Caco-2 (cell line): ENCODE data around the gene ATP1A2. TPM values are rescaled to one million over a fixed set of nuclear protein-coding genes. Genes with fewer than 3 reads are reported as not detected.

Source experiments
- BruUV-seq: library from RNA; stranded (reverse); fragments of 400-500 nt; replicated peaks from 2 replicates; lab custom pipeline; 2021; lab: Mats Ljungman, UMichigan
- CTCF ChIA-PET: fragments of 300-600 bp; sonication (Branson Sonifier 250); formaldehyde crosslinking; loops from one replicate; lab custom pipeline; 2022; ENCODE audit warnings: antibody characterized with exemption; lab: Charles Lee
- POLR2A ChIA-PET: fragments of 300-600 bp; sonication (Branson Sonifier 250); formaldehyde crosslinking; loops from one replicate; lab custom pipeline; 2022; ENCODE audit warnings: antibody characterized with exemption; lab: Charles Lee
- DNase-seq, 2 experiments: peaks; one replicate each; pipeline versions ENCODE4 v3.0.0 to v3.0.0-alpha.2; 2020 to 2022
- H3K27me3 ChIP-seq: replicated peaks from 2 replicates; pipeline ENCODE4 v1.6.0; 2011; ENCODE audit warnings: low read length; ENCODE audit not compliant: control insufficient read depth, insufficient read depth
- H3K36me3 ChIP-seq: 2 replicates; pipeline ENCODE4 v1.5.1; 2011; ENCODE audit warnings: low read length; ENCODE audit not compliant: control insufficient read depth, insufficient read depth
- H3K4me1 ChIP-seq: fragments of 250-450 bp; sonication (Bioruptor Pico); 2 replicates; pipeline ENCODE4 v1.5.1; 2020; ENCODE audit warnings: mild to moderate bottlenecking
- H3K4me3 ChIP-seq: 2 replicates; pipeline ENCODE4 v1.5.1; 2011; ENCODE audit warnings: low read depth, mild to moderate bottlenecking, control low read depth, low read length
- H3K9me3 ChIP-seq: fragments of 250-450 bp; sonication (Bioruptor Pico); 2 replicates; pipeline ENCODE4 v1.5.1; 2020; ENCODE audit warnings: mild to moderate bottlenecking, moderate library complexity
- H3K27ac Mint-ChIP-seq: one replicate; pipeline ENCODE4 v1.8.0; 2022; ENCODE audit warnings: mixed read lengths; ENCODE audit not compliant: unreplicated experiment
- H3K27me3 Mint-ChIP-seq: one replicate; pipeline ENCODE4 v1.8.0; 2022; ENCODE audit warnings: mixed read lengths; ENCODE audit not compliant: insufficient read depth, unreplicated experiment
- H3K36me3 Mint-ChIP-seq: one replicate; pipeline ENCODE4 v1.8.0; 2022; ENCODE audit warnings: mild to moderate bottlenecking, mixed read lengths; ENCODE audit not compliant: insufficient read depth, unreplicated experiment
- H3K4me1 Mint-ChIP-seq: one replicate; pipeline ENCODE4 v1.8.0; 2022; ENCODE audit warnings: low read depth, mixed read lengths; ENCODE audit not compliant: unreplicated experiment
- H3K4me3 Mint-ChIP-seq: one replicate; pipeline ENCODE4 v1.8.0; 2022; ENCODE audit warnings: mild to moderate bottlenecking, moderate library complexity, mixed read lengths; ENCODE audit not compliant: unreplicated experiment
- H3K9me3 Mint-ChIP-seq: one replicate; pipeline ENCODE4 v1.8.0; 2022; ENCODE audit warnings: mixed read lengths; ENCODE audit not compliant: unreplicated experiment
- CTCF ChIP-seq, 2 experiments: fragments of 200-600 bp in 1 of 2; IDR thresholded peaks; 1 replicate in 1 of 2; 2 replicates in 1 of 2; pipeline versions ENCODE4 v1.5.1 to v1.8.0; 2011 to 2022; ENCODE audit warnings: antibody characterized with exemption in 1 of 2, control low read depth in 1 of 2, inconsistent platforms in 1 of 2, low read depth in 1 of 2, low read length in 1 of 2, mild to moderate bottlenecking in 1 of 2, moderate library complexity in 1 of 2; ENCODE audit not compliant: insufficient read depth in 1 of 2, severe bottlenecking in 1 of 2, unreplicated experiment in 1 of 2
- intact Hi-C: fragments of 100-400 bp; cut with micrococcal nuclease; formaldehyde crosslinking; loops from one replicate; pipeline ENCODE4 v1.10.0; 2022; ENCODE audit not compliant: unreplicated experiment
- total RNA-seq: library from RNA; stranded (reverse); gene quantifications from 2 replicates; pipeline ENCODE4 v1.2.3, GENCODE V29; 2022

The ATP1A2 gene
- total RNA-seq, 1 experiment from 2014 or later = 0.36 TPM

- ChIA-PET CTCF (no interaction called here), POLR2A (no interaction called here)
- H3K4me3 Mint-ChIP-seq = no peak overlapping the region
- H3K4me1 Mint-ChIP-seq = no peaks in the 10 kb centered on the region
- no peaks in the 10 kb centered on the region for H3K9me3 Mint-ChIP-seq
- DNase-seq = no peak
- no TSS peak for BruUV-seq
- no peak for TF ChIP-seq CTCF (IDR thresholded peaks at IDR 0.05; ENCODE audit: insufficient read depth in 1 of 2, low read depth in 1 of 2, low read length in 1 of 2, severe bottlenecking in 1 of 2, unreplicated experiment in 1 of 2)
- intact Hi-C loops = no loop called here
- Histone ChIP-seq H3K4me1 (no peaks in the 10 kb centered on the region), H3K27me3 (no peaks in the 10 kb centered on the region), H3K36me3 (no peaks in the 10 kb centered on the region), H3K9me3 (no peaks in the 10 kb centered on the region), H3K4me3 (no peak overlapping the region)
- H3K27ac Mint-ChIP-seq = no peak overlapping the region
- no peaks in the 10 kb centered on the region for H3K27me3 Mint-ChIP-seq
- no peaks in the 10 kb centered on the region for H3K36me3 Mint-ChIP-seq
Observed at GRCh38 chr1:160178731-160179130, 63.2 kb downstream of the ATP1A2 start.

GRCh38 chr1:160179336-160179735 is 63.8 kb downstream of the ATP1A2 start:
- no peaks in the 10 kb centered on the region for H3K27me3 Mint-ChIP-seq
- H3K27me3 ChIP-seq = no peaks in the 10 kb centered on the region
- no peaks in the 10 kb centered on the region for H3K36me3 Mint-ChIP-seq
- ChIA-PET POLR2A (no interaction called here), CTCF (no interaction called here)
- no peak overlapping the region for H3K27ac Mint-ChIP-seq
- H3K4me3 Mint-ChIP-seq = no peak overlapping the region
- H3K9me3 Mint-ChIP-seq = no peaks in the 10 kb centered on the region
- no peaks in the 10 kb centered on the region for H3K4me1 ChIP-seq
- no peaks in the 10 kb centered on the region for H3K9me3 ChIP-seq
- H3K4me3 ChIP-seq = no peak overlapping the region
- no peaks in the 10 kb centered on the region for H3K36me3 ChIP-seq
- H3K4me1 Mint-ChIP-seq = no peaks in the 10 kb centered on the region
- no TSS peak for BruUV-seq
- no peak for DNase-seq
- intact Hi-C loops = no loop called here
- no peak for TF ChIP-seq CTCF (IDR thresholded peaks at IDR 0.05; ENCODE audit: insufficient read depth in 1 of 2, low read depth in 1 of 2, low read length in 1 of 2, severe bottlenecking in 1 of 2, unreplicated experiment in 1 of 2)

GRCh38 chr1:160186246-160186645 is 70.7 kb downstream of the ATP1A2 start:
- POLR2A ChIA-PET = no interaction called here
- no peak overlapping the region for H3K27ac Mint-ChIP-seq
- no peak overlapping the region for H3K4me3 Mint-ChIP-seq

More at GRCh38 chr1:160186246-160186645, 70.7 kb downstream of the ATP1A2 start:
- H3K9me3 Mint-ChIP-seq = no peaks in the 10 kb centered on the region
- H3K4me1 Mint-ChIP-seq = no peaks in the 10 kb centered on the region
- BruUV-seq = no TSS peak
- Histone ChIP-seq H3K9me3 (no peaks in the 10 kb centered on the region), H3K4me3 (no peak overlapping the region), H3K4me1 (no peaks in the 10 kb centered on the region), H3K27me3 (no peaks in the 10 kb centered on the region), H3K36me3 (no peaks in the 10 kb centered on the region)
- CTCF ChIA-PET = no interaction called here
- no peaks in the 10 kb centered on the region for H3K27me3 Mint-ChIP-seq
- DNase-seq = no peak
- no peaks in the 10 kb centered on the region for H3K36me3 Mint-ChIP-seq
- TF ChIP-seq CTCF (IDR thresholded peaks at IDR 0.05; ENCODE audit: insufficient read depth in 1 of 2, low read depth in 1 of 2, low read length in 1 of 2, severe bottlenecking in 1 of 2, unreplicated experiment in 1 of 2) = no peak
- intact Hi-C loops = no loop called here
